Left lung (tissue), 10 donors: ENCODE results near the gene SPACDR. TPM values are rescaled to one million over a fixed set of nuclear protein-coding genes. Genes with fewer than 3 reads are reported as not detected.

Experiments
- ATAC-seq: fragments of 200-7000 bp; cut with Tn5 transposase; one replicate; pipeline ENCODE4 v1.9.1; 2020; ENCODE audit warnings: moderate library complexity
- DNase-seq, 4 donors: peaks; one replicate each; pipeline ENCODE4 v3.0.0-alpha.2; 2013 to 2020
- H3K27ac ChIP-seq, 2 donors: fragments of 200-600 bp; sonication (generic) in 1 of 2; one replicate each; pipeline versions ENCODE4 v1.5.0 to v1.8.0; 2020 to 2021
- H3K27me3 ChIP-seq, 2 donors: fragments of 200-600 bp; sonication (generic) in 1 of 2; one replicate each; pipeline versions ENCODE4 v1.5.0 to v1.8.0; 2020 to 2021
- H3K36me3 ChIP-seq, 2 donors: fragments of 200-600 bp; sonication (generic) in 1 of 2; one replicate each; pipeline versions ENCODE4 v1.5.0 to v1.8.0; 2020 to 2021
- H3K4me1 ChIP-seq, 2 donors: fragments of 200-600 bp; one replicate each; pipeline ENCODE4 v1.8.0; 2021
- H3K4me3 ChIP-seq, 2 donors: fragments of 200-600 bp; sonication (generic) in 1 of 2; one replicate each; pipeline versions ENCODE4 v1.5.0 to v1.8.0; 2020 to 2021; ENCODE audit warnings: mild to moderate bottlenecking in 1 of 2
- H3K9me3 ChIP-seq, 2 donors: fragments of 200-600 bp; sonication (generic) in 1 of 2; one replicate each; pipeline versions ENCODE4 v1.5.0 to v1.8.0; 2020 to 2021
- intact Hi-C, 2 donors: fragments of 100-400 bp; cut with DNase I; formaldehyde crosslinking; loops; one replicate each; pipeline versions ENCODE4 v1.11.2 to v1.14.2; 2022
- polyA plus RNA-seq, 6 donors: library from polyadenylated mRNA; unstranded; fragments of 120-200 nt; gene quantifications; one replicate each; pipeline ENCODE4 v1.2.1, GENCODE V29; 2013; ENCODE audit not compliant: insufficient read length in 6 of 6
- total RNA-seq, 2 donors: library from RNA; stranded (reverse); fragmentation: NEBNext Ultra II Directional; extraction: Animal tissue kit (Norgen Biotek cat#: 25700); gene quantifications; one replicate each; pipeline ENCODE4 v1.2.1, GENCODE V29; 2021
- TF ChIP-seq, protein P1 (sequence below), 2 donors: fragments of 200-600 bp; sonication (generic) in 1 of 2; IDR thresholded peaks; one replicate each; pipeline versions ENCODE4 v1.5.0 to v1.8.0; 2021; ENCODE audit warnings: antibody characterized with exemption in 2 of 2
- donor health status: DM: no; HTN: yes; CAD: no.
- donor health status: DM: no; HTN: no; CAD: no.

The SPACDR gene
- total and polyA plus RNA-seq, 8 donors = 0.41 to 5.6 (median 4.0) TPM

GRCh38 chr7:100488333-100489095 is 24.5 kb upstream of the SPACDR start:
- Histone ChIP-seq H3K9me3 (no peaks in the 10 kb centered on the region), H3K27ac (no peak overlapping the region), H3K27me3 (peaks cover 3 to 24% of the 10 kb centered on the region in 2 donors), H3K36me3 (no peaks in the 10 kb centered on the region), H3K4me3 (no peak overlapping the region), H3K4me1 (peaks cover 4 to 7% of the 10 kb centered on the region in 2 donors)
- intact Hi-C loops = no loop called here
- DNase-seq = peak in 1 of 4 donors; percentile 74
- TF ChIP-seq, protein P1, sequence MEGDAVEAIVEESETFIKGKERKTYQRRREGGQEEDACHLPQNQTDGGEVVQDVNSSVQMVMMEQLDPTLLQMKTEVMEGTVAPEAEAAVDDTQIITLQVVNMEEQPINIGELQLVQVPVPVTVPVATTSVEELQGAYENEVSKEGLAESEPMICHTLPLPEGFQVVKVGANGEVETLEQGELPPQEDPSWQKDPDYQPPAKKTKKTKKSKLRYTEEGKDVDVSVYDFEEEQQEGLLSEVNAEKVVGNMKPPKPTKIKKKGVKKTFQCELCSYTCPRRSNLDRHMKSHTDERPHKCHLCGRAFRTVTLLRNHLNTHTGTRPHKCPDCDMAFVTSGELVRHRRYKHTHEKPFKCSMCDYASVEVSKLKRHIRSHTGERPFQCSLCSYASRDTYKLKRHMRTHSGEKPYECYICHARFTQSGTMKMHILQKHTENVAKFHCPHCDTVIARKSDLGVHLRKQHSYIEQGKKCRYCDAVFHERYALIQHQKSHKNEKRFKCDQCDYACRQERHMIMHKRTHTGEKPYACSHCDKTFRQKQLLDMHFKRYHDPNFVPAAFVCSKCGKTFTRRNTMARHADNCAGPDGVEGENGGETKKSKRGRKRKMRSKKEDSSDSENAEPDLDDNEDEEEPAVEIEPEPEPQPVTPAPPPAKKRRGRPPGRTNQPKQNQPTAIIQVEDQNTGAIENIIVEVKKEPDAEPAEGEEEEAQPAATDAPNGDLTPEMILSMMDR (IDR thresholded peaks at IDR 0.05) = no peak
- no peak for ATAC-seq

DNA sequence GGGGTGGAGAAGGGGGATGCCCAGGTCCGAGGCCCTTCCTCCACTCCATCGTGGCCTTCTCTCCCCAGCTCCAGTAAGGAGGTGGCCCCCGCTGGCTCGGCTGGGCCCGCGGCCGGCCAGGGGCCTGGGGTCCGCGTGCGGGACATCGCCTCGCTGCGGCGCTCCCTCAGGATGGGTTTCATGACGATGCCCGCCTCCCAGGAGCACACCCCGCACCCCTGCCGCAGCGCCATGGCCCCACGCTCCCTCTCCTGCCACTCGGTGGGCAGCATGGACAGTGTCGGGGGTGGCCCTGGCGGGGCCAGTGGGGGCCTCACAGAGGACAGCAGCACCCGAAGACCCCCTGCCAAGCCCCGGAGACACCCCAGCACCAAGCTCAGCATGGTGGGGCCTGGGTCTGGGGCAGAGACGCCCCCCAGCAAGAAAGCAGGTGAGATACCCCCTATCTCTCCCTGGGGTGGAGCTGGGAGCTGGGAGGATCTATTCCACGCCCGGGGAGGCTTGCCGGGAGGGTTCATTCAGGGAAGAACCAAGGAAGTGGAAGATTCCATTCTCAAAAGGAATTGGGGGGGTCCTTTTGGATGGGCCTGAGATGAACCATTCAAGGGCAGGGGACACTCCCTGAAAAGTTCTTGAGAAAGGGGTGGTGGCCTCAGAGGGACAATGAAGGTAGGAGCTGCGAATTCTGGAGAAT is 22.8 kb upstream of the SPACDR start:
- H3K4me1 ChIP-seq = peaks cover 4 to 12% of the 10 kb centered on the region in 2 donors
- DNase-seq (peak in 1 of 4 donors; percentile 80), ATAC-seq (no peak)
- no peaks in the 10 kb centered on the region for H3K36me3 ChIP-seq
- TF ChIP-seq, protein P1 (IDR thresholded peaks at IDR 0.05) = no peak
- no peak overlapping the region for H3K4me3 ChIP-seq
- no peaks in the 10 kb centered on the region for H3K9me3 ChIP-seq
- H3K27me3 ChIP-seq = peaks cover 0 to 10% of the 10 kb centered on the region in 2 donors
- H3K27ac ChIP-seq = no peak overlapping the region
- intact Hi-C loops = no loop called here

DNA sequence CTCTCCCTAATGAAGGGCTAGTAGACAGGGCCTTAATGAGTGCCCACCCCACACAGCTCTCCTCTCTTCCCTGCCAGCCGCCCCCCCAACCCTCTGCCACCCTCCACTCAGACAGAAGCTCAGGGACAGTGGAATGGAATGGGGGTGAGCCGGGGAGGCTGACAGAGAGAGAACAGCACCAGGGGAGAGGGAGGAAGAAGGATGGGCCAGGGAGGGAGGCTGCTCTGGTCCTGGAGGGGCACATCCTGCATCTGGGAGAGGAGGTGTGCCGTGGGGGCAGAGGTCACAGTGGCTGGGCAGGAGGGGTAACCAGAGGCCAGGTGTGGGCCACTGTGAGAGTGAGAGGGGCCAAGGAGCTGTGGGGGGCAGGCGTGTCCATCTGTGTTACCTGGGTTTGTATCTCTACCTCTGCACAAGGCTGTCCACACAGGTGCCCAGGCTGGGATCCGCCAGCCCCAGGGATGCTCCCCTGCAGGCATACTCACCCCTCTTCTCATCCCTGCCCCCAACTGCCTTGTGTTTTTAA is 22.1 kb upstream of the SPACDR start:
- TF ChIP-seq, protein P1 (IDR thresholded peaks at IDR 0.05) = no peak
- ATAC-seq (no peak), DNase-seq (no peak)
- Histone ChIP-seq H3K9me3 (no peaks in the 10 kb centered on the region), H3K36me3 (no peaks in the 10 kb centered on the region), H3K27me3 (peaks cover 0 to 6% of the 10 kb centered on the region in 2 donors), H3K4me1 (peaks cover 4 to 12% of the 10 kb centered on the region in 2 donors), H3K27ac (no peak overlapping the region), H3K4me3 (no peak overlapping the region)
- intact Hi-C loops = no loop called here

- no peak overlapping the region for H3K27ac ChIP-seq
- H3K4me1 ChIP-seq = peaks cover 4 to 12% of the 10 kb centered on the region in 2 donors
- H3K36me3 ChIP-seq = no peaks in the 10 kb centered on the region
- TF ChIP-seq, protein P1 (IDR thresholded peaks at IDR 0.05) = no peak
- H3K9me3 ChIP-seq = no peaks in the 10 kb centered on the region
- no peak overlapping the region for H3K4me3 ChIP-seq
- no peak for DNase-seq
- ATAC-seq = no peak
- H3K27me3 ChIP-seq = peaks cover 0 to 6% of the 10 kb centered on the region in 2 donors
- intact Hi-C loops = no loop called here
These were observed 21.4 kb upstream of the SPACDR start for GRCh38 chr7:100485471-100485876.

DNA sequence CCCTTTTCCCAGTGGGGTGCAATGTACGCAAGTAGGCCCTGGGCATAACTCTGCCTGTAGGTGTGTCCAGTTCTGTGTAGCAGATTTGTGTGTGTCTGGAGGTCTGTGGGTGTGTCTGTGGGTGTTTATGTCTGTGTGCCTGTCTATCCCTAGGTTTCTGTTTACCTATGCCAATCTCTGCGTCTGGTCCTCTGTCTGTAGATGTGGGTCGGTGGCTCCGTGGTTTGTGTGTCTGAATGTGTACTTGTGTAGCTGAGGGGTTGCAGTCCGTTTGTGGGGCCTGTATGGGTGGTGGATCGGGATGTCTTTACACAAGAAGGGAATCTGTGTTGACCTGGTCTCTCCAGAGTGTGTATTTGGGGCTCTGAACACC is 20.6 kb upstream of the SPACDR start:
- Histone ChIP-seq H3K4me3 (no peak overlapping the region), H3K36me3 (no peaks in the 10 kb centered on the region), H3K4me1 (peaks cover 4 to 15% of the 10 kb centered on the region in 2 donors), H3K9me3 (no peaks in the 10 kb centered on the region), H3K27ac (no peak overlapping the region), H3K27me3 (peaks cover 0 to 6% of the 10 kb centered on the region in 2 donors)
- intact Hi-C loops = no loop called here
- ATAC-seq (no peak), DNase-seq (no peak)
- TF ChIP-seq, protein P1 (IDR thresholded peaks at IDR 0.05) = no peak
